ENCODE data around the gene TDRD12.
"Not testable (repeated sequence)": the region's sequence is repeated elsewhere in the genome, so short reads cannot be mapped to it uniquely, and the experiment has no call there.

The TDRD12 gene

GRCh38 chr19:32711747-32712146 lies 7.8 kb upstream of the TDRD12 start:
- TF ChIP-seq, protein P1, sequence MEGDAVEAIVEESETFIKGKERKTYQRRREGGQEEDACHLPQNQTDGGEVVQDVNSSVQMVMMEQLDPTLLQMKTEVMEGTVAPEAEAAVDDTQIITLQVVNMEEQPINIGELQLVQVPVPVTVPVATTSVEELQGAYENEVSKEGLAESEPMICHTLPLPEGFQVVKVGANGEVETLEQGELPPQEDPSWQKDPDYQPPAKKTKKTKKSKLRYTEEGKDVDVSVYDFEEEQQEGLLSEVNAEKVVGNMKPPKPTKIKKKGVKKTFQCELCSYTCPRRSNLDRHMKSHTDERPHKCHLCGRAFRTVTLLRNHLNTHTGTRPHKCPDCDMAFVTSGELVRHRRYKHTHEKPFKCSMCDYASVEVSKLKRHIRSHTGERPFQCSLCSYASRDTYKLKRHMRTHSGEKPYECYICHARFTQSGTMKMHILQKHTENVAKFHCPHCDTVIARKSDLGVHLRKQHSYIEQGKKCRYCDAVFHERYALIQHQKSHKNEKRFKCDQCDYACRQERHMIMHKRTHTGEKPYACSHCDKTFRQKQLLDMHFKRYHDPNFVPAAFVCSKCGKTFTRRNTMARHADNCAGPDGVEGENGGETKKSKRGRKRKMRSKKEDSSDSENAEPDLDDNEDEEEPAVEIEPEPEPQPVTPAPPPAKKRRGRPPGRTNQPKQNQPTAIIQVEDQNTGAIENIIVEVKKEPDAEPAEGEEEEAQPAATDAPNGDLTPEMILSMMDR (IDR thresholded peaks at IDR 0.05; ENCODE audit: control insufficient read depth, extremely low read depth, insufficient read depth), result no peak
- no peak for DNase-seq (ENCODE audit: low read depth)
- H3K4me3 ChIP-seq (ENCODE audit: low read depth, low read length), result no peak overlapping the region

- H3K4me3 ChIP-seq (ENCODE audit: low read depth, low read length); DNase-seq (ENCODE audit: low read depth): not testable (repeated sequence)
Observed at GRCh38 chr19:32716203-32716602, 3.4 kb upstream of the TDRD12 start.

- no peak overlapping the region for H3K4me3 ChIP-seq (ENCODE audit: low read depth, low read length)
- peak; percentile 61 for DNase-seq (ENCODE audit: low read depth)
- TF ChIP-seq, protein P1 (IDR thresholded peaks at IDR 0.05; ENCODE audit: control insufficient read depth, extremely low read depth, insufficient read depth), result no peak
Observed at GRCh38 chr19:32717496-32717895, 2.1 kb upstream of the TDRD12 start.

- DNase-seq (ENCODE audit: low read depth), result peak; percentile 74
- no peak overlapping the region for H3K4me3 ChIP-seq (ENCODE audit: low read depth, low read length)
- TF ChIP-seq, protein P1 (IDR thresholded peaks at IDR 0.05; ENCODE audit: control insufficient read depth, extremely low read depth, insufficient read depth), result no peak
Observed at GRCh38 chr19:32718286-32718685, 1.3 kb upstream of the TDRD12 start.

GRCh38 chr19:32720216-32720935 lies 809 bp downstream of the TDRD12 start:
- H3K4me3 ChIP-seq (ENCODE audit: low read depth, low read length), result no peak overlapping the region
- DNase-seq (ENCODE audit: low read depth), result no peak
- TF ChIP-seq, protein P1 (IDR thresholded peaks at IDR 0.05; ENCODE audit: control insufficient read depth, extremely low read depth, insufficient read depth), result no peak

GRCh38 chr19:32720936-32721250 lies 1.3 kb downstream of the TDRD12 start:
- DNase-seq (ENCODE audit: low read depth), result no peak
- TF ChIP-seq, protein P1 (IDR thresholded peaks at IDR 0.05; ENCODE audit: control insufficient read depth, extremely low read depth, insufficient read depth), result no peak
- no peak overlapping the region for H3K4me3 ChIP-seq (ENCODE audit: low read depth, low read length)

DNA sequence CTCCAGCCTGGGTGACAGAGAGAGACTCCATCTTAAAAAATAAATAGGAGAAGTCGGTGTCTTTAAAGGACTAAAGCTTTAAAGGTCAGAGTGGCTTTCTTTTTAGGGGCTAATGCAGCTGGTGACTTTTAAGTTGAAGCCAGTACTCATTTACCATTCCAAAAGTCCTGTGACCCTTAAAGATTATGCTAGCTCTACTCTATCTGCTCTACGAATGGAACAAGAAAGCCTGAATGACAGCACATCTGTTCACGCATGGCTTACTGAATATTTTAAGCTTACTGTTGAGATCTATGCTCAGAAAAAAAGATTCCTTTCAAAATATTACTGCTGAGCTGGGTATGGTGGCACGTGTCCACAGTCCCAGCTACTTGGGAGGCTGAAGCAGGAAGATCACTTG lies 16.4 kb downstream of the TDRD12 start:
- no peak overlapping the region for H3K4me3 ChIP-seq (ENCODE audit: low read depth, low read length)
- TF ChIP-seq, protein P1 (IDR thresholded peaks at IDR 0.05; ENCODE audit: control insufficient read depth, extremely low read depth, insufficient read depth), result no peak

More for the DNA sequence above, 16.4 kb downstream of the TDRD12 start:
- DNase-seq (ENCODE audit: low read depth), result no peak

Data from LNCaP clone FGC (cell line).